Measurements from ENCODE around the gene ZBTB38. TPM values are rescaled to one million over a fixed set of nuclear protein-coding genes. Genes with fewer than 3 reads are reported as not detected.
A peak's percentile ranks its signal among the peaks of the same experiment; 100 is the strongest.

The ZBTB38 gene
- total and polyA plus RNA-seq, 7 experiments from 2014 or later, result 25.0 to 70.5 (median 56.3) TPM

GRCh38 chr3:141405025-141405424 lies 36.7 kb downstream of the ZBTB38 start:
- ATAC-seq, result no peak
- ChIA-PET POLR2A (interaction anchor here (0.5 to 6.2 kb wide), 5 partner anchors 10 to 460 kb away, joined by 3 to 97 read pairs (median 4); no protein-coding TSS in a partner anchor), CTCF (interaction anchor here (0.5 to 2.9 kb wide), 4 partner anchors 35 to 101 kb away, joined by 3 to 9 read pairs (median 4); no protein-coding TSS in a partner anchor)
- Histone ChIP-seq H3K36me3 (ENCODE audit: control insufficient read depth in 2 of 3, insufficient read depth in 3 of 3, low read length in 3 of 3) (peaks cover 0 to 32% (median 6%) of the 10 kb centered on the region in 3 experiments), H3K4me1 (ENCODE audit: control insufficient read depth in 2 of 2, insufficient read depth in 2 of 2, low read length in 2 of 2) (peaks cover 16 to 51% of the 10 kb centered on the region in 2 donors), H3K27ac (ENCODE audit: low read depth, low read length) (no peak overlapping the region), H3K9me3 (ENCODE audit: control insufficient read depth in 2 of 3, low read length in 3 of 3) (no peaks in the 10 kb centered on the region), H3K27me3 (ENCODE audit: control insufficient read depth in 2 of 2, insufficient read depth in 2 of 2, low read length in 2 of 2) (no peaks in the 10 kb centered on the region), H3K4me3 (ENCODE audit: low read length) (no peak overlapping the region)
- Mint-ChIP-seq H3K27me3 (no peaks in the 10 kb centered on the region), H3K4me3 (peak overlapping the region in 3 of 10 donors; percentile 12 to 29 (median 27)), H3K4me1 (peaks cover 24 to 72% (median 51%) of the 10 kb centered on the region in 7 donors), H3K9me3 (no peaks in the 10 kb centered on the region), H3K27ac (peak overlapping the region in 5 of 9 donors; percentile 11 to 75 (median 43)), H3K36me3 (peaks cover 15 to 38% (median 30%) of the 10 kb centered on the region in 5 donors)
- no peak for DNase-seq
- intact Hi-C loops (cut with micrococcal nuclease), result no loop called here

DNA sequence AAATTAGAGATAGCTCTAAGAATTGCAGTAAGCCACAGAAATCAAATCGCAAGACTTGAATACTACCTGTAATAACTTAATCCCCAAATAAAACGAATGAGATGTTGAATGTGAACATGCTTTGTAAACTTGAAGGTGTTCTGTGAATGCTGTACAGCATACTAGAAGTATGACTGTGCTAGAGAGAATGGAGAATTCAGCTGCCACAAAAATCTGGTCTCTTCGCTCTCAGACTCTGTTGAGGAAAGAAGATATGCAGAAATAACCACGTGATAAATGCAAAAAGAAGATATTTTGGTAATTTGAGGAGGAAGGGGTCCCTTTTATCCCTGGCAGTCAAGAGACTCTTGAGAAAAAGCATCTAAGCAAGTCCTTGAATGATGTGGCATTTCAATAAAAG lies 37.3 kb downstream of the ZBTB38 start:
- intact Hi-C loops (cut with micrococcal nuclease), result no loop called here
- H3K9me3 Mint-ChIP-seq, result no peaks in the 10 kb centered on the region
- no peaks in the 10 kb centered on the region for H3K9me3 ChIP-seq (ENCODE audit: control insufficient read depth in 2 of 3, low read length in 3 of 3)
- H3K4me3 ChIP-seq (ENCODE audit: low read length), result no peak overlapping the region
- ChIA-PET CTCF (interaction anchor here (0.8 kb wide), 1 partner anchor 34 kb away, joined by 3 read pairs; no protein-coding TSS in a partner anchor), POLR2A (interaction anchor here (1.0 to 6.2 kb wide), 2 partner anchors 9 to 17 kb away, joined by 3 to 97 read pairs; no protein-coding TSS in a partner anchor)
- peak overlapping the region in 6 of 9 donors; percentile 2 to 79 (median 60) for H3K27ac Mint-ChIP-seq
- no peak overlapping the region for H3K4me3 Mint-ChIP-seq
- H3K27me3 ChIP-seq (ENCODE audit: control insufficient read depth in 2 of 2, insufficient read depth in 2 of 2, low read length in 2 of 2), result no peaks in the 10 kb centered on the region
- no peaks in the 10 kb centered on the region for H3K27me3 Mint-ChIP-seq
- peaks cover 22 to 51% of the 10 kb centered on the region in 2 donors for H3K4me1 ChIP-seq (ENCODE audit: control insufficient read depth in 2 of 2, insufficient read depth in 2 of 2, low read length in 2 of 2)
- H3K27ac ChIP-seq (ENCODE audit: low read depth, low read length), result peak overlapping the region; percentile 1
- no peak for DNase-seq
- H3K36me3 Mint-ChIP-seq, result peaks cover 15 to 38% (median 30%) of the 10 kb centered on the region in 5 donors
- peaks cover 26 to 73% (median 57%) of the 10 kb centered on the region in 7 donors for H3K4me1 Mint-ChIP-seq
- no peak for ATAC-seq
- H3K36me3 ChIP-seq (ENCODE audit: control insufficient read depth in 2 of 3, insufficient read depth in 3 of 3, low read length in 3 of 3), result peaks cover 0 to 32% (median 6%) of the 10 kb centered on the region in 3 experiments

DNA sequence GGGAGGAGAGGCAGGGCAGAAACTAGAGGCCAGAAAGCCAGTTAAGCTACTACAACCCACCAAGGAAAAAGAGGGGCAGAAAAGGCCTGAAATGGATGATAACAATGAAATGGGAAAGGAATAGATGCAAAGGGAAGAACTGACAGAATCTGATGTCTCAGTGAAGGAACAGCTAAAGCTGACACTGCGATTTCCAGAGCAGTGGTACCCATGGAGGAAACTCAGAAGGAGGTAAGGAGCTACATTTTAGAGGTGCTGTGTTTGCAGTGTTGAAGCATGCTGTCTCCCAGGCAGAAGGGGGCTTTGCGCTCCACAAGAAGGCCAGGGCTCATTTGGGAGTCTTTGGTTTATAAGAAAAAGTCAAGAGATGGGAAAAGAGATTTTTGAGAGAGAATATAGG lies 38.0 kb downstream of the ZBTB38 start:
- H3K36me3 ChIP-seq (ENCODE audit: control insufficient read depth in 2 of 3, insufficient read depth in 3 of 3, low read length in 3 of 3), result peaks cover 0 to 32% (median 6%) of the 10 kb centered on the region in 3 experiments
- Mint-ChIP-seq H3K27me3 (no peaks in the 10 kb centered on the region), H3K27ac (peak overlapping the region in 6 of 9 donors; percentile 32 to 80 (median 58)), H3K36me3 (peaks cover 15 to 38% (median 33%) of the 10 kb centered on the region in 5 donors), H3K4me3 (peak overlapping the region in 1 of 10 donors; percentile 13), H3K4me1 (peaks cover 30 to 75% (median 61%) of the 10 kb centered on the region in 7 donors), H3K9me3 (no peaks in the 10 kb centered on the region)
- intact Hi-C loops (cut with micrococcal nuclease), result no loop called here
- ChIA-PET POLR2A (no interaction called here), CTCF (no interaction called here)
- no peaks in the 10 kb centered on the region for H3K27me3 ChIP-seq (ENCODE audit: control insufficient read depth in 2 of 2, insufficient read depth in 2 of 2, low read length in 2 of 2)
- peaks cover 29 to 55% of the 10 kb centered on the region in 2 donors for H3K4me1 ChIP-seq (ENCODE audit: control insufficient read depth in 2 of 2, insufficient read depth in 2 of 2, low read length in 2 of 2)
- H3K9me3 ChIP-seq (ENCODE audit: control insufficient read depth in 2 of 3, low read length in 3 of 3), result no peaks in the 10 kb centered on the region
- peak overlapping the region; percentile 1 for H3K27ac ChIP-seq (ENCODE audit: low read depth, low read length)
- H3K4me3 ChIP-seq (ENCODE audit: low read length), result no peak overlapping the region
- ATAC-seq, result no peak
- DNase-seq, result no peak

DNA sequence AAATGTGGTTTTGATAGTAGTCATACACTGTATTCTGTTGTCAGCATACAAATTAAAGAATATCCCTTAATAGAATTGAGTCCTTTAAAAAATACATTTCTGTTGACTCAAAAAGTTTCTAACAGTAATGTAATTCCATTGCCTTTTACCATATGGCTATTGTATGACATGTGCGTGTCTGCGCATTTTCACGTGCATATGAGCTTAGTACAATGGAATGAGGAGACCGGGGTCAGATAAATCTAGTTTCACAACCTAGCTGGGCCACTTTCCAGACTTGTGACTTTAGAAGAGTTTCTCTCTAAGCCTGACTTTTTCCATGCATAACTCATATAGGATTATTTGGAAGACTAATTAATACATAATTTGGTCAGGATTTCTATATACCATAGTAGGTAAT lies 38.7 kb downstream of the ZBTB38 start:
- H3K9me3 ChIP-seq (ENCODE audit: control insufficient read depth in 2 of 3, low read length in 3 of 3), result no peaks in the 10 kb centered on the region
- H3K4me1 Mint-ChIP-seq, result peaks cover 32 to 79% (median 66%) of the 10 kb centered on the region in 7 donors
- H3K27ac Mint-ChIP-seq, result peak overlapping the region in 2 of 9 donors; percentile 69 to 75
- peaks cover 15 to 38% (median 33%) of the 10 kb centered on the region in 5 donors for H3K36me3 Mint-ChIP-seq
- no peak overlapping the region for H3K4me3 Mint-ChIP-seq
- DNase-seq (no peak), ATAC-seq (no peak)
- peaks cover 0 to 32% (median 6%) of the 10 kb centered on the region in 3 experiments for H3K36me3 ChIP-seq (ENCODE audit: control insufficient read depth in 2 of 3, insufficient read depth in 3 of 3, low read length in 3 of 3)
- intact Hi-C loops (cut with micrococcal nuclease), result no loop called here
- ChIA-PET CTCF (no interaction called here), POLR2A (no interaction called here)
- H3K27me3 Mint-ChIP-seq, result no peaks in the 10 kb centered on the region
- H3K27ac ChIP-seq (ENCODE audit: low read depth, low read length), result no peak overlapping the region
- no peaks in the 10 kb centered on the region for H3K9me3 Mint-ChIP-seq
- H3K4me3 ChIP-seq (ENCODE audit: low read length), result no peak overlapping the region
- H3K4me1 ChIP-seq (ENCODE audit: control insufficient read depth in 2 of 2, insufficient read depth in 2 of 2, low read length in 2 of 2), result peaks cover 33 to 63% of the 10 kb centered on the region in 2 donors
- no peaks in the 10 kb centered on the region for H3K27me3 ChIP-seq (ENCODE audit: control insufficient read depth in 2 of 2, insufficient read depth in 2 of 2, low read length in 2 of 2)

DNA sequence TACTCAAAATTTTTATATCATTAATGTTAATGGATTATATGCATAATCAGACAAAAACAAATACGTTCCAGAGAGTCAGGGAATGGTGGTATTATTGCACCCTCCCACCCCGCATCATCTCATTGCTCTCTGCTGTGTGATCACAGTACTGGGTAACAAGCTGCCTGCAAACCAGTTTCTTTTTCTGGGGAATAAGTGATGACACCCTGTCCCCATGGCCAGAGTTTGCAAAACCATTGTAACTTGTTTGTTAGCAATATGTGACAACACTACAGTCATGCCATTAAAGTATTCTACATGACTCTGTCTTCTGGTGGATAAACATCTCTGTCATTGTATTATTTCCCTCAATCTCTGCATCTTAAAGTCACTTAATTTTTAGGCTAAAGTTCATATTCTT lies 39.5 kb downstream of the ZBTB38 start:
- Histone ChIP-seq H3K4me3 (ENCODE audit: low read length) (no peak overlapping the region), H3K27ac (ENCODE audit: low read depth, low read length) (no peak overlapping the region), H3K36me3 (ENCODE audit: control insufficient read depth in 2 of 3, insufficient read depth in 3 of 3, low read length in 3 of 3) (peaks cover 0 to 29% (median 6%) of the 10 kb centered on the region in 3 experiments), H3K27me3 (ENCODE audit: control insufficient read depth in 2 of 2, insufficient read depth in 2 of 2, low read length in 2 of 2) (no peaks in the 10 kb centered on the region), H3K9me3 (ENCODE audit: control insufficient read depth in 2 of 3, low read length in 3 of 3) (no peaks in the 10 kb centered on the region), H3K4me1 (ENCODE audit: control insufficient read depth in 2 of 2, insufficient read depth in 2 of 2, low read length in 2 of 2) (peaks cover 38 to 69% of the 10 kb centered on the region in 2 donors)
- ChIA-PET POLR2A (interaction anchor here (0.6 kb wide), 1 partner anchor 878 kb away, joined by 3 read pairs; no protein-coding TSS in a partner anchor), CTCF (no interaction called here)
- Mint-ChIP-seq H3K27me3 (no peaks in the 10 kb centered on the region), H3K27ac (peak overlapping the region in 5 of 9 donors; percentile 12 to 100 (median 33)), H3K9me3 (no peaks in the 10 kb centered on the region), H3K4me3 (no peak overlapping the region), H3K4me1 (peaks cover 38 to 85% (median 73%) of the 10 kb centered on the region in 7 donors), H3K36me3 (peaks cover 15 to 39% (median 33%) of the 10 kb centered on the region in 5 donors)
- no peak for DNase-seq
- no peak for ATAC-seq
- intact Hi-C loops (cut with micrococcal nuclease), result no loop called here

- no peak overlapping the region for H3K27ac ChIP-seq (ENCODE audit: low read depth, low read length)
- DNase-seq, result no peak
- no peak overlapping the region for H3K4me3 ChIP-seq (ENCODE audit: low read length)
- ChIA-PET CTCF (interaction anchor here (0.5 kb wide), 1 partner anchor 39 kb away, joined by 4 read pairs; no protein-coding TSS in a partner anchor), POLR2A (interaction anchor here (0.6 to 1.0 kb wide), 2 partner anchors 142 to 877 kb away, joined by 3 read pairs; no protein-coding TSS in a partner anchor)
- no peaks in the 10 kb centered on the region for H3K9me3 ChIP-seq (ENCODE audit: control insufficient read depth in 2 of 3, low read length in 3 of 3)
- Mint-ChIP-seq H3K4me1 (peaks cover 42 to 85% (median 73%) of the 10 kb centered on the region in 7 donors), H3K27ac (peak overlapping the region in 6 of 9 donors; percentile 18 to 100 (median 48)), H3K27me3 (no peaks in the 10 kb centered on the region), H3K9me3 (peaks cover 0 to 2% (median 0%) of the 10 kb centered on the region in 11 donors), H3K4me3 (no peak overlapping the region), H3K36me3 (peaks cover 19 to 44% (median 33%) of the 10 kb centered on the region in 5 donors)
- peaks cover 39 to 77% of the 10 kb centered on the region in 2 donors for H3K4me1 ChIP-seq (ENCODE audit: control insufficient read depth in 2 of 2, insufficient read depth in 2 of 2, low read length in 2 of 2)
- H3K27me3 ChIP-seq (ENCODE audit: control insufficient read depth in 2 of 2, insufficient read depth in 2 of 2, low read length in 2 of 2), result no peaks in the 10 kb centered on the region
- H3K36me3 ChIP-seq (ENCODE audit: control insufficient read depth in 2 of 3, insufficient read depth in 3 of 3, low read length in 3 of 3), result peaks cover 0 to 29% (median 6%) of the 10 kb centered on the region in 3 experiments
- intact Hi-C loops (cut with micrococcal nuclease), result no loop called here
- no peak for ATAC-seq
Measured at GRCh38 chr3:141408596-141408995, 40.3 kb downstream of the ZBTB38 start.

Data from naive thymus-derived CD4-positive, alpha-beta T cell (primary cell).